Psoas muscle (tissue), 8 donors: Measurements from ENCODE around the gene INSYN1. TPM values are rescaled to one million over a fixed set of nuclear protein-coding genes. Genes with fewer than 3 reads are reported as not detected.
A peak's percentile ranks its signal among the peaks of the same experiment; 100 is the strongest.

Source experiments
- ATAC-seq, 4 donors: fragments of 200-7000 bp; cut with Tn5 transposase; one replicate each; pipeline ENCODE4 v1.9.1; 2020; ENCODE audit warnings: moderate library complexity in 3 of 4, mild to moderate bottlenecking in 2 of 4
- DNase-seq, 2 donors: peaks; one replicate each; pipeline ENCODE4 v3.0.0-alpha.2; 2020
- H3K27ac ChIP-seq: fragments of 200-600 bp; one replicate; pipeline ENCODE4 v1.8.0; 2022
- H3K27me3 ChIP-seq, 3 donors: fragments of 200-600 bp in 1 of 3; one replicate each; pipeline versions ENCODE4 v1.6.1 to v1.8.0; 2013 to 2022; ENCODE audit warnings: low read length in 2 of 3, mild to moderate bottlenecking in 2 of 3, moderate library complexity in 1 of 3; ENCODE audit not compliant: insufficient read depth in 3 of 3
- H3K36me3 ChIP-seq, 2 donors: fragments of 200-600 bp in 1 of 2; one replicate each; pipeline versions ENCODE4 v1.6.1 to v1.8.0; 2013 to 2022; ENCODE audit warnings: low read depth in 1 of 2, mild to moderate bottlenecking in 1 of 2, moderate library complexity in 1 of 2; ENCODE audit not compliant: insufficient read depth in 1 of 2
- H3K4me1 ChIP-seq: fragments of 200-600 bp; one replicate; pipeline ENCODE4 v1.8.0; 2022
- H3K4me3 ChIP-seq: fragments of 200-600 bp; one replicate; pipeline ENCODE4 v1.8.0; 2022; ENCODE audit warnings: mild to moderate bottlenecking
- H3K9me3 ChIP-seq: fragments of 200-600 bp; one replicate; pipeline ENCODE4 v1.8.0; 2022
- WGBS, 3 donors: extraction: QIAGEN DNeasy Blood & Tissue Kit; methylation state at CpG; one replicate each; pipeline versions ENCODE4 v1.1.6 to v1.1.7; 2013; 5-methylcytosine and 5-hydroxymethylcytosine counted together
- intact Hi-C, 2 donors: fragments of 100-400 bp; cut with DNase I; formaldehyde crosslinking; loops; one replicate each; pipeline versions ENCODE4 v1.11.0 to v1.14.2; 2022
- polyA plus RNA-seq, 3 donors: library from polyadenylated mRNA; stranded (reverse); fragments of 200-250 nt; gene quantifications; one replicate each; pipeline ENCODE4 v1.2.3, GENCODE V29; 2013
- total RNA-seq, 4 donors: library from RNA; stranded (reverse); fragmentation: NEBNext Ultra II Directional in 2 of 4; extraction: Animal tissue kit (Norgen Biotek cat#: 25700) in 2 of 4; gene quantifications; one replicate each; pipeline versions ENCODE4 v1.2.1 to v1.2.4, GENCODE V29; 2021 to 2023
- TF ChIP-seq, protein P1 (sequence below): fragments of 200-600 bp; IDR thresholded peaks from one replicate; pipeline ENCODE4 v1.8.0; 2022; ENCODE audit warnings: antibody characterized with exemption
- donor health status: healthy with polysubstance abuse.
- donor health status: DM: no; HTN: no; CAD: no; lungs with moderate emphysema.
- donor health status: Bipolar disorder and iron deficiency.
- donor health status: healthy.
- donor health status: DM: yes; HTN: yes; CAD: no.
- donor health status: DM: no; HTN: no; CAD: no.
- donor health status: DM: no; HTN: no; CAD: no.
- donor health status: DM: yes; HTN: yes; CAD: no.

Gene INSYN1
- total and polyA plus RNA-seq, 7 donors = 0.42 to 10.8 (median 3.8) TPM

DNA sequence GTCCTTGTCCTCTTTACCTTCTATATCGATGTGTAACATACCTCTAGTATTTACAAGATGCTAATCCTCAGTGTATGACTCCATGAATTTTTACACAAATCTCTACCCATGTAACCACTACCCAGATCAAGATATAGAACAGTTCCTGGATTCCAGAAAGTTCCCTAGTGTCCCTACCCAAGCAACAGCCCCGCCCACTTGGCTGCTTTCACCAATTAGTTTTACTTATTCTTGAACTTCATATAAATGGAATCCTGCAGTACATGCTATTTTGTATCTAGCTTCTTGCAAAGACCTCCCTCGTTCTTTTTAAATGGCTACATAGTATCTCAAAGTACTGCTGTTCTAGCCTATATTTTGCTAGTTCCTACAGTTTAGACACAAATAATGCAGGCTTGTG, 35.9 kb downstream of the INSYN1 start:
- intact Hi-C loops = loop anchor here in 1 of 2 donors (10.0 kb wide), 1 partner anchor 188 kb away; no protein-coding TSS in a partner anchor
- ATAC-seq (no peak), DNase-seq (no peak)
- no peaks in the 10 kb centered on the region for H3K27me3 ChIP-seq
- H3K27ac ChIP-seq = no peak overlapping the region
- no peak overlapping the region for H3K4me3 ChIP-seq
- WGBS, 3 donors = 76 to 78% (median 76%) methylated on average over 3 of the region's 3 CpGs
- H3K36me3 ChIP-seq = peaks cover 0 to 18% of the 10 kb centered on the region in 2 donors
- TF ChIP-seq, protein P1, sequence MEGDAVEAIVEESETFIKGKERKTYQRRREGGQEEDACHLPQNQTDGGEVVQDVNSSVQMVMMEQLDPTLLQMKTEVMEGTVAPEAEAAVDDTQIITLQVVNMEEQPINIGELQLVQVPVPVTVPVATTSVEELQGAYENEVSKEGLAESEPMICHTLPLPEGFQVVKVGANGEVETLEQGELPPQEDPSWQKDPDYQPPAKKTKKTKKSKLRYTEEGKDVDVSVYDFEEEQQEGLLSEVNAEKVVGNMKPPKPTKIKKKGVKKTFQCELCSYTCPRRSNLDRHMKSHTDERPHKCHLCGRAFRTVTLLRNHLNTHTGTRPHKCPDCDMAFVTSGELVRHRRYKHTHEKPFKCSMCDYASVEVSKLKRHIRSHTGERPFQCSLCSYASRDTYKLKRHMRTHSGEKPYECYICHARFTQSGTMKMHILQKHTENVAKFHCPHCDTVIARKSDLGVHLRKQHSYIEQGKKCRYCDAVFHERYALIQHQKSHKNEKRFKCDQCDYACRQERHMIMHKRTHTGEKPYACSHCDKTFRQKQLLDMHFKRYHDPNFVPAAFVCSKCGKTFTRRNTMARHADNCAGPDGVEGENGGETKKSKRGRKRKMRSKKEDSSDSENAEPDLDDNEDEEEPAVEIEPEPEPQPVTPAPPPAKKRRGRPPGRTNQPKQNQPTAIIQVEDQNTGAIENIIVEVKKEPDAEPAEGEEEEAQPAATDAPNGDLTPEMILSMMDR = no peak
- H3K4me1 ChIP-seq = peaks cover 19% of the 10 kb centered on the region
- no peaks in the 10 kb centered on the region for H3K9me3 ChIP-seq

DNA sequence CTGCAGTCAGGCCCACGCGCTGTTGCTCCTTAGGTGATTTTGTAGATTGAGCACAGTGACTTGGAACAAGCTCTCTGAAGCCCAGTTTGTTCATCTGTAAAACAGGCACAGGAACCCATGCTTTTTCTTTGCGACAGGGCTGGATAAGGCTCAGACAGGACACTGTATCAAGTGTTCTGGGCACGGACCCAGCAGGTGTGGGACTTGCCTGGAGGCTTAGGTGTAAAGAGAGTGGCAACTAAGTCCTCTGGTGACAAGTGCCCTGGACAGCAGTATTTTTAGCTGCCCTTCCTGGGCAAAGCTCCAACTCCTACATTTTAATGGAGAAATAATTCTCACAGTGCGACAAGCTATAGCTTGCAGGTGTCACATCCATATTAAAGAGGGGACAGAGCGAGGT, 36.7 kb downstream of the INSYN1 start:
- DNase-seq (no peak), ATAC-seq (peak; percentile 65 to 74 (median 69))
- WGBS, 3 donors = 54 to 64% (median 60%) methylated on average over 6 of the region's 6 CpGs
- Histone ChIP-seq H3K36me3 (peaks cover 0 to 20% of the 10 kb centered on the region in 2 donors), H3K4me1 (peaks cover 19% of the 10 kb centered on the region), H3K4me3 (no peak overlapping the region), H3K27me3 (no peaks in the 10 kb centered on the region), H3K9me3 (no peaks in the 10 kb centered on the region), H3K27ac (no peak overlapping the region)
- intact Hi-C loops = loop anchor here in 1 of 2 donors (10.0 kb wide), 1 partner anchor 188 kb away; no protein-coding TSS in a partner anchor
- TF ChIP-seq, protein P1 = no peak

GRCh38 chr15:73715417-73715816, 37.7 kb downstream of the INSYN1 start:
- H3K4me1 ChIP-seq = peaks cover 19% of the 10 kb centered on the region
- intact Hi-C loops = loop anchor here in 1 of 2 donors (10.0 kb wide), 1 partner anchor 189 kb away; no protein-coding TSS in a partner anchor
- no peak overlapping the region for H3K27ac ChIP-seq
- H3K9me3 ChIP-seq = no peaks in the 10 kb centered on the region
- no peaks in the 10 kb centered on the region for H3K27me3 ChIP-seq
- TF ChIP-seq, protein P1 = no peak
- WGBS, 3 donors = 76 to 94% (median 88%) methylated on average over 3 of the region's 3 CpGs
- no peak for ATAC-seq
- no peak overlapping the region for H3K4me3 ChIP-seq
- peaks cover 0 to 30% of the 10 kb centered on the region in 2 donors for H3K36me3 ChIP-seq
- no peak for DNase-seq

DNA sequence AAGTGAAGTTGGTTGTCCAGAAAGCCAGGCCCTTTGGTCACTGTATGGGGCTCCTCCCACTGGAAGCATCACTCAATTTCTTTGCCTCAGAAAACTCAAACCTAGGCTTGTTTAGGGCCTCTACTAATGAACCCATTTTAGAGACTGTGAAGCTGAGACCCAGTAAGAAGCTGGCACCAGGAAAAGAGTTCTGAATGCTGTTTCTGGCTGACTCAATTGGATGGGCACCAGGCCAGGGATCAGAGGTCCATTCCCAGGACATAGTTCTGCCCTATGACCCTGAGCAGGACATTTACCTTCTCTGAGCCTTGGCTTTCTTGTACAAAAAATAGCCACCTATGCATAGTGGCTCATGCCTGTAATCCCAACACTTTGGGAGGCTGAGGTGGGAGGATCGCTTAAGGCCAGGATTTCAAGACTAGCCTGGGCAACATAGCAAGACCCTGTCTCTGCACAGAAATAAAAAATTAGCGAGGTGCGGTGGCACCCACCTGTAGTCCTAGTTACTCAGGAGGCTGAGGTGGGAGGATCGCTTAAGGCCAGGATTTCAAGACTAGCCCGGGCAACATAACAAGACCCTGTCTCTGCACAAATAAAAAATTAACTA, 38.4 kb downstream of the INSYN1 start:
- H3K27me3 ChIP-seq = no peaks in the 10 kb centered on the region
- intact Hi-C loops = loop anchor here in 1 of 2 donors (10.0 kb wide), 1 partner anchor 190 kb away; no protein-coding TSS in a partner anchor
- DNase-seq (no peak), ATAC-seq (no peak)
- H3K27ac ChIP-seq = no peak overlapping the region
- 95 to 99% (median 98%) methylated on average over 5 of the region's 5 CpGs for WGBS, 3 donors
- H3K9me3 ChIP-seq = no peaks in the 10 kb centered on the region
- peaks cover 0 to 37% of the 10 kb centered on the region in 2 donors for H3K36me3 ChIP-seq
- H3K4me1 ChIP-seq = peaks cover 19% of the 10 kb centered on the region
- TF ChIP-seq, protein P1 = no peak
- H3K4me3 ChIP-seq = no peak overlapping the region
